Posterior cingulate gyrus (tissue), 11 donors: ENCODE measurements around the gene OR5K2.

Experiments used
- DNase-seq, 10 donors: peaks; one replicate each; pipeline versions ENCODE4 v3.0.0 to v3.0.0-alpha.2; 2020 to 2021; ENCODE audit warnings: mixed read lengths in 3 of 10
- intact Hi-C: fragments of 100-400 bp; cut with DNase I; formaldehyde crosslinking; loops from one replicate; pipeline ENCODE4 v1.15.1; 2023

The OR5K2 gene

GRCh38 chr3:98497381-98497780 lies at the start of gene OR5K2:
TSS of gene OR5K2 (plus strand) at chr3:98497681. CDS start at chr3:98497681, 0 bp downstream.
- DNase-seq = no peak
- intact Hi-C loops = no loop called here

- intact Hi-C loops = no loop called here
- DNase-seq = no peak
Measured at GRCh38 chr3:98449606-98450193, 47.8 kb upstream of the OR5K2 start.

GRCh38 chr3:98450372-98450771 lies 47.1 kb upstream of the OR5K2 start:
- no peak for DNase-seq
- intact Hi-C loops = no loop called here

GRCh38 chr3:98453827-98454226 lies 43.7 kb upstream of the OR5K2 start:
- DNase-seq = no peak
- intact Hi-C loops = no loop called here

- no peak for DNase-seq
- intact Hi-C loops = no loop called here
Measured at GRCh38 chr3:98454929-98455328, 42.6 kb upstream of the OR5K2 start.

GRCh38 chr3:98457543-98457942 lies 39.9 kb upstream of the OR5K2 start:
- no peak for DNase-seq
- intact Hi-C loops = no loop called here

- DNase-seq = no peak
- intact Hi-C loops = no loop called here
Measured at GRCh38 chr3:98460220-98460619, 37.3 kb upstream of the OR5K2 start.

- intact Hi-C loops = no loop called here
- no peak for DNase-seq
Measured at GRCh38 chr3:98462901-98463300, 34.6 kb upstream of the OR5K2 start, which contains the start of gene OR5K1. TSS of gene OR5K1 (plus strand) at chr3:98463201. CDS start at chr3:98469577, 6,376 bp downstream.

GRCh38 chr3:98482717-98483482 lies 14.6 kb upstream of the OR5K2 start:
- intact Hi-C loops = no loop called here
- peak in 1 of 10 donors; percentile 51 for DNase-seq

- intact Hi-C loops = no loop called here
- DNase-seq = no peak
Measured at GRCh38 chr3:98483626-98484025, 13.9 kb upstream of the OR5K2 start.

- DNase-seq = no peak
- intact Hi-C loops = no loop called here
Measured at GRCh38 chr3:98500019-98500418, 2.5 kb downstream of the OR5K2 start.

- intact Hi-C loops = no loop called here
- peak in 3 of 10 donors; percentile 13 to 83 (median 60) for DNase-seq
Measured at GRCh38 chr3:98501270-98501669, 3.8 kb downstream of the OR5K2 start.

GRCh38 chr3:98501863-98502576 lies 4.5 kb downstream of the OR5K2 start:
- no peak for DNase-seq
- intact Hi-C loops = no loop called here

GRCh38 chr3:98504539-98504938 lies 7.1 kb downstream of the OR5K2 start:
- intact Hi-C loops = no loop called here
- DNase-seq = no peak

- DNase-seq = no peak
- intact Hi-C loops = no loop called here
Measured at GRCh38 chr3:98508582-98508981, 11.1 kb downstream of the OR5K2 start.

- no peak for DNase-seq
- intact Hi-C loops = no loop called here
Measured at GRCh38 chr3:98512576-98512975, 15.1 kb downstream of the OR5K2 start.

GRCh38 chr3:98513091-98513511 lies 15.6 kb downstream of the OR5K2 start:
- intact Hi-C loops = no loop called here
- peak in 1 of 10 donors; percentile 17 for DNase-seq

- intact Hi-C loops = no loop called here
Measured at GRCh38 chr3:98513736-98514135, 16.3 kb downstream of the OR5K2 start.

GRCh38 chr3:98514948-98515347 lies 17.5 kb downstream of the OR5K2 start:
- intact Hi-C loops = no loop called here
- no peak for DNase-seq

More at GRCh38 chr3:98513736-98514135, 16.3 kb downstream of the OR5K2 start:
- no peak for DNase-seq

- DNase-seq = peak in 1 of 10 donors; percentile 43
- intact Hi-C loops = no loop called here
Measured at GRCh38 chr3:98518816-98519215, 21.3 kb downstream of the OR5K2 start.

GRCh38 chr3:98519351-98519750 lies 21.9 kb downstream of the OR5K2 start:
- DNase-seq = peak in 1 of 10 donors; percentile 13
- intact Hi-C loops = no loop called here
